Keratinocyte (primary cell): Measurements from ENCODE around the gene HUS1B.

ENCODE experiments used
- CTCF ChIP-seq, 3 experiments: IDR thresholded peaks in 1 of 3; conservative IDR thresholded peaks in 1 of 3; optimal IDR thresholded peaks in 1 of 3; 2 replicates in 2 of 3; 3 replicates in 1 of 3; pipeline versions ENCODE3 to v1.5.1; 2011; ENCODE audit warnings: low read length in 3 of 3, mild to moderate bottlenecking in 3 of 3, moderate library complexity in 2 of 3, control low read depth in 1 of 3, inconsistent platforms in 1 of 3; ENCODE audit not compliant: insufficient read depth in 2 of 3; ENCODE audit errors: extremely low read depth in 1 of 3
- EZH2 ChIP-seq: IDR thresholded peaks from one replicate; pipeline ENCODE4 v1.6.1; 2012; ENCODE audit warnings: inconsistent platforms, mild to moderate bottlenecking, low read length, moderate library complexity

- no peak for TF ChIP-seq CTCF (optimal IDR thresholded peaks at IDR 0.05 in 1 of 3, IDR thresholded peaks at IDR 0.05 in 1 of 3, conservative IDR thresholded peaks at IDR 0.05 in 1 of 3; ENCODE audit: extremely low read depth in 1 of 3, insufficient read depth in 2 of 3, low read length in 3 of 3)
- no peak for TF ChIP-seq EZH2
Observed at GRCh38 chr6:699319-699718, 42.4 kb upstream of the HUS1B start.
